COR-L47 (cell line): Measurements from ENCODE around the gene TOR4A.

Experiments
- DNase-seq: peaks from one replicate; lab custom pipeline; 2025; lab: John Stamatoyannopoulos, UW

Gene TOR4A

GRCh38 chr9:137306850-137307254 is 29.3 kb downstream of the TOR4A start:
- DNase-seq = no peak

GRCh38 chr9:137307255-137308056 is 29.9 kb downstream of the TOR4A start:
- no peak for DNase-seq

GRCh38 chr9:137308057-137308619 is 30.6 kb downstream of the TOR4A start:
- no peak for DNase-seq

- DNase-seq = no peak
These were observed 32.1 kb downstream of the TOR4A start for GRCh38 chr9:137309368-137310188.

DNA sequence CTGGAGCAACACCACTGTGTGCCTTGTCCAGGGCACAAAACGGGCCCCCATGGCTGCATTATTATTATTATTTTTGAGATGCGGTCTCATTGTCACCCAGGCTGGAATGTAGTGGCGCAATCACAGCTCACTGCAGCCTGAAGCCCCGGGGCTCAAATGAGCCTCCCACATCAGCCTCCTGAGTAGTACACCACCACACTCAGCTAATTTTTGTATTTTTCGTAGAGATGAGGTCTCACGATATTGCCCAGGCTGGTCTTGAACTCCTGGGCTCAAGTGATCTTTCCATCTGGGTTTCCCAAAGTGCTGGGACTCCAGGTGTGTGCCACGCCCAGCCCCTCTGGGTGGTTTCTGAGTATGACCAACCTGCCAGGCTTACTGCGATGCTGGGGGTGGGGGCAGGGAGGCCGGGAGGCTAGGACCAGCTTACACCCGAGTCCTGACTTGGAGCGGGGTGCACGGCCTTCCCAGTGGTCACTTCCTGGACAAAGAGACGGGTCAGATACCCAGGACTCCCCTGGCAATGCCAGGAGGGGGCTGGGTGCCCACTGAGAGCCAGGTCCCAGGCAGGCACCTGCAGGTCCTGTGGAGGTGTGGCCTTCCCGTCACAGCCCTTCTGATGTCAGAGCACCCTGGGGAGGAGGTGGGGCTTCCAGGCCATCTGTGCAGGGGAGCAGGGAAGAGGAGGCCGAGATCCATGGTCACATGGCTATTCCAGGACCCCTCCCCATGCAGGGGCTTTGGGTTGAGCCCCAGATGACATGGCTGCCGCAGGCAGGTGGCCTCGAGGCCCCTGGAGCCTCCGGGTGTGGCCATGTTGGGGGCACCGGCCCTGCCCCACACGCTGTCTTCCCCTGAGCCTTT is 32.9 kb downstream of the TOR4A start:
- DNase-seq = no peak

DNA sequence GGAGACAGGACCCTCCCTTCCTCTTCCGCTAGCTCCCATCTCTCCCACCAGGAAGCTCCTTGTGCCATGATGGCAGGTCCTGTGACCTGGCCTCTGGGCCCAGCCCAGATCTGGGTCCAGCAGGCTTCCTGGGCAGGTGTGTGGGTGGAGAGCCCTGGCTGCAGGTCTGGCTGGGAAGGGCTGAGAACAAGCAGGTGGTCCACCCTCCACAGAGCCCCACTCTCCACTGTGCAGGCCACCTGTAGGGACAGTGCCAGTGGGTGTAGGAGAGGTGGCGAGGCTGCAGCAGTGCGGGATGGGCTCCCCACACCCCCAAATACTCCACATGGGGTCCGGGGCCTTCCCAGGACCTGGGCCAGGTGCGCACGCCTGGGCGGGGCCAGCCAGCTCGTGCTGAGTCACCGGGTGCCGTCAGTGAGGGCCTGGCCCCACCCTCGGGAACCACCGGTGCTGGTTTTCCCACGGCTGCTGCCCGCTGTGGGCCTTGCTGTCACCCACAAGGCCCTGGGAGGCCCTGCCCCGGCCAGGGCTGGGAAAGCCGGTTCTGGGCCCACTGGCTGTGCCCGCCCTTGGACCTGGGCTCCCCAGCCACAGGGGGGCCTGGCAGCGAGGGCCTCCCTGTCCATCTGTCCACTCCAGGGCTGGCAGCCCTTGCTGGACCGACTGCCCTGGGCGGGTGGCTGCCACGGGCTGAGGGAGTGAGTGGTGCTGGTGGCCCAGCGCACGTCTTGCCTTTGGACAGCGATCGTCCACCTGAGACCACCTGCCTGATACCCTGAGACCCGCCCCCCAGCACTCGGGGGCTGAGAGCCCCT is 33.9 kb downstream of the TOR4A start:
- peak; percentile 49 for DNase-seq

- no peak for DNase-seq
These were observed 34.7 kb downstream of the TOR4A start for GRCh38 chr9:137311986-137312851.

- no peak for DNase-seq
These were observed 35.4 kb downstream of the TOR4A start for GRCh38 chr9:137312852-137313325.

- no peak for DNase-seq
These were observed 35.9 kb downstream of the TOR4A start for GRCh38 chr9:137313326-137313936.

- DNase-seq = no peak
These were observed 36.5 kb downstream of the TOR4A start for GRCh38 chr9:137313956-137314560.

DNA sequence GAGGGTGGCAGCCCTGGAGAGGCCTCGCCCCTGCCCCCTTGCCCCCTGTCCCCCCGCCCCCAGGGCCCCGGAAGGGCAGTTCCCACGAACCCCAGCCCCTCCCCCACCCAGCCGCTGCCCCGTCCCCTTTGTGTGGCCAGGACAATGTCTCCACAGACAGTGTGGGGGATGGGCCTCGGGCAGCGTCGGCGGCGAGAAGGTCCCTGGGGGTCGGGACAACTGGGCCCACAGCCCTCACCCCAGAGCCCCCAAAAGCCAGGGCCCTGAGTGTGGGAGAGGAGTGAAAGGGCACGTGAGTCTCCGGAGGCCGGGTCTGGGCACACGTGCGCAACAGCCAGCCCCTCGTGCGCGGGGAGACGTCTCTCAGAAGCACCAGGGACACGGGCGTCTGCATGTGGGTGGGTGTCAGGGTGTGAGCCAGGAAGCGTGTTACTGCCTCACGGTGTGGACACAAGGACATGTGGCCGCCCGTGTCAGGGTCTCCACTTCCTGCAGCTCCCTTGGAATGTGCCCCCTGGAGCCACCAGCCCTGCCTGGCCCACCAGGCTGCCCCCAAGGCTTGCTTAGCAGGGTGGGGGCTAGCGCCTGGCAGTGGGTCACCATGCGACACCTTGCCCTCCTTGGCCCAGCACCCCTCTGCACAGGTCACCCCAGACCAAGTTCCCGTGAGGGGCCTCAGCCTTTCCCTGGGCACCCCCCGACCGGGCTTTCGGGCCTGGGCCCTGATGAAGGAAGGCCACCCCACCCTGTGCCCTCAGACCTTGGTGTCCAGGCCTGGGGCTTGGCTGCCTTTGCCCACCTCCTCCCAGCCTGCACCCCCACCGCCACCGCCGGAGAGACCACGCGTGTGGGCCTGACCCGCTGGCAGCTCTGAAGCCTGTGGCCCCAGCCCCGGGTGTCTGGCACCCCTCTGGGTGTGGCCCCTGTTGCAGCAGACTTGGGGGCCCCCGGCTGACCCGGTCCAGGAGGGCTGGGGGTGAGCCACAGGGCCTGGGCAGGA is 37.3 kb downstream of the TOR4A start:
- DNase-seq = no peak

GRCh38 chr9:137315581-137316011 is 38.1 kb downstream of the TOR4A start:
- DNase-seq = no peak

DNA sequence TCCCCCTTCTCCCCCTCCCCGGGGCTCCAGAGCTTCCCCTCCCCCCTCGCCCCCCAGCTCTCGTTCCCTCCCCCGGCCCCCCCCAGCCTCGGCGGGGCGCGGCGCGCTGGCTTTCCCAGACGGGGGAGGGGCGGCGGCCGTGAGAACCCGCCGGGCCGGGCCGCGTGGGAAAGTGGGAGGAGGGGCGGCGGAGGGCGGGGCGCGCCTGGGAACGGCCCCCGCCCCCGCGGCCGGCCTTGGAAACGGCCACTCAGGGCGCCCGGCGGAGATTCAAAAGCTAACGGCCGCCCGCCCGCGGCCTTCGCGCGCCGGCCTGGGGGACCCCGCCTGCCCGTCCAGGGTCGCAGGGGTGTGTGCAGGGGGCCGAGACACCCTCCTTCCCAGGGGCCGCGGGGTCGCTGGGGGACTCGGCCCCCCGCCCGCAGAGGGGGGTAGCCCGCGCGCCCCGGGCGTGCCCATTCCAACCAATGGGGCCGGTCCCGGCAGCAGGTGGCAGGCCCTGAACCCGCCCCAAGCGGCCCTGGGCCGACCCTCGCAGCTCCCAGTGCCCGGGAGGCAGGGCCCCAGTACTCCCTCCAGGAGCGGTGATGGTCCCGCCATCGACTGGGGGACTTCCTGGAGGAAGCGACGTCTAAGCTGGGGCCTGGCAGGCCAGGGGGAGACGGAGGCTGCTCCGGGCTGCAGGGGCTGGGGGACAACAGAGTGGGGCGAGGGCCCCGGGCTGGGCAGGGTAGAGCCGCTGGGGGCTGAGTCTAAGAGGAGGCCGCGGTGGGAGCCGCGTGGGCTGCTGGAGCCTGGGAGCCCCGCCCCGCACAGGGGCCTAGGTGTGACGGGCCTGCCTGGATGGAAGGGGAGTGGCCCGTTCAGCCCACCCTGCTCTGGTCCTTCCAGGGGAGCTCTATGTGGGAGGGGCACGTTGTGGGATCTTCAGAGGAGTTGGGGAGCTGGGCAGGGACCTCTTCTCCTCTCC is 38.8 kb downstream of the TOR4A start:
- no peak for DNase-seq

GRCh38 chr9:137317021-137317717 is 39.6 kb downstream of the TOR4A start:
- no peak for DNase-seq

DNA sequence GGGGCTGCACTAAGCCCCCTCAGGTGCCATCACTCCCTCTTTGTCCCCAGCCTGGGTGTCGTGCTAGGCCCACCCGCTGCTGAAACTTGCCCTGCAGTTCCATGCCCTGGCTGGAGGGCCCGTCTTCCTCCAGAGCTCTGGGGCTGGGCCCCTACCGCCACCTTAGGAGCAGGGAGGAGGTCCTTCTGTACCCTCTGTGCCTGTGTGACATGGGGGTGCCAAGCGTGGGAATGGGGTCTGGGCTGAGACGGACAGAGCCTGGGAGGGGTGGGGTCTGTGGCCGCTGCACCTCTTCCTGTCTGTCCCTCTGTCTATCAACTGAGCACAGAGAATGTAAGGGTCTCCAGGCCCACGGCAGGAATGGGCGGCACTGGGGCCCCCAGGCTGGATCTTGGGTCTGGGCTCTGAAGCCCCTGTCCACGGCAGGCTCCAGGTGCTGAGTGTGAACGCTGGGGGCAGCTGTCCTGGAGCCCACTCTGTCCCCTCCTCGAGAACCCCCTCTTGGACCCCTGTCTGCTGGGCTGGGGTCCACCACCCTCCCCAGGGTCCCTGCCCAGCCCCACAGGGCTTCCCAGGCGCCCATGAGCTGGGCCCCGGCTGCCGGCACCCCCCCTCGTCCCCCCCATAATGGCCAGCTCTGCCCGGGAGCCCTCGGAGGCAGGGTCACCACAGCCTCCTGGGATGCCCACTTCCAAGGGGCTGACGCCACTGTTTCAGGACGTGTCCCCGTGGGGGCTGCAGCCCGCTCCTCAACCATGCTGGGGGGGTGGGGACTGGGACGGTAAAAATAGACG is 40.4 kb downstream of the TOR4A start:
- DNase-seq = no peak
